HT-29 (cell line): Measurements from ENCODE around the gene UGT1A7. TPM values are rescaled to one million over a fixed set of nuclear protein-coding genes. Genes with fewer than 3 reads are reported as not detected.
"Not testable (repeated sequence)": the region's sequence is repeated elsewhere in the genome, so short reads cannot be mapped to it uniquely, and the experiment has no call there.

Experiments
- DNase-seq: peaks from one replicate; pipeline ENCODE4 v3.0.0-alpha.2; 2015; ENCODE audit warnings: low spot score
- total RNA-seq: library from RNA; depleted of rRNA; stranded (reverse); fragments of >200 nt; shearing (Covaris generic); gene quantifications from 2 replicates; pipeline ENCODE4 v1.2.3, GENCODE V29; 2014

Gene UGT1A7
- total RNA-seq, 1 experiment from 2014 or later, result 5.0 TPM

- no peak for DNase-seq
Observed at GRCh38 chr2:233680361-233681045, 1.2 kb upstream of the UGT1A7 start.

DNA sequence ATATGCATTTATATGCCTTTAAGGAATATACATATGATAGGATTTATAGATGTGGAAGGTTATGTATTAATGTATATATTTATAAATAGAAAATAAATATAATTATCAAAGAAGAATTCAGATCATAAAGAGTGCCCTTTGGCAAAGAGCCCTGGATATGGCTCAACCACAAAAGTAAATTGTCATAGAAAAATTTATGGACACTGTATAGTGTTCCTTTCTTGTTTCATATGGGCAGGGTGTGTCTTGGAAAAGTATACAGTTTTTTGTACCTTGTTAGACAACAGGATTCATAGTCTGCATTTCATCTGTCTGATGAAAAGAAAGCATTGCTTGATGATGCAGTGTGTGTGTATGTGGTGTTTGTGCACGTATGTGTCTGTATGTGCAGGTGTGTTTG is 2.9 kb downstream of the UGT1A7 start:
- DNase-seq, result no peak

DNA sequence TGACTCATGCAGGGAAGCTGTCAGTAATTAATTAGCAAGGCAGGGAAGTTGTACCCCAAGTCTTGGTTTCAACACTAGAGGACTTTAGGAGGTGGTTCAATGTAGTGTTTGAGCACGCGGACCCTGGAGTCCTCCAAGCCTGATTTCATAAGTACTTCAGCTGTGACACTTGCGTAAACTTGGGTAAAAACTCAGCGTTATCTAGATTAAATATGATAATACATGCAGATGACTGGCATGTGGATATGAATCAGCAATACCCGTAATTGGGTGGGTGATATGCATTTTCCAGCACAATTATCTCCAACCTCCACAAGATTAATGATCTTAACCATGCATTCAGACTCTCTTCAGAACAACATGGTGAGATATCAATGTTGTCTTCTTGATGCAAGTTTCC is 5.2 kb downstream of the UGT1A7 start:
- no peak for DNase-seq

DNA sequence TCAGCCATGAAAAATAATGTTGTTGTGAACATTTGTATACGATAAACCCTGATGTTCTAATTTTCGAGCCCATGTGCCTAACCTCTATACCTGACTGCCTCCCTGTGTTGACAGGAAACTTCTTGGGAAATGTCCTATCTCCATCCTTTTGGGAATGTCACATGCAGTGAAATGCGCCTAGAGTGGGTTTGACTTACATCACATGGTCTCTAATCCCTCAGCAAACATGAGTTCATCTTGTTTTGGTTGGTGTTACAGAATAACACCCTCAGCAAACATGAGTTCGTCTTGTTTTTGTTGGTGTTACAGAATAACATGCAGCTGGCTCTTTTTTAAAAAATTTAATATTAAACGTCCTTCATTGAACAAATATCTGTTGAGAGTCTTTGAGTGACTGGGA is 6.6 kb downstream of the UGT1A7 start:
- no peak for DNase-seq

DNA sequence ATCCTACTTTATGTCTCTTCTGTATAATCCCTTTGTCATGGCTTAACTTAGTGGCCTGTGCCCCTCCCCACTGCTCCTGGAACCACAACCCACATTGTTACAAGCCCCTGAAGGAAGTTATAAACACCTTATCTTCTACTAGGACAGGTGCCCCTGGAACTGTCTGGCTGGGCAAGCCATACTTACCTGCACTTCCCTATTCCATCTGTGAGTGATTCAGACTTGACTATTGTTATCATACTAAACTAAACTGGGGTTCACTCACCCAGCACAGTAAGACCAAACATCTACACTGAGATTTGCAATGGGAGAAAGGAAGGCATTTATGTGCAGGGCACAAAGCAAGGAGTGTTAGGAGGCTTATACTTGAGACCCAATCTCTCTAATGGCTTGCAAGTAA is 7.3 kb downstream of the UGT1A7 start:
- DNase-seq, result peak; percentile 59

GRCh38 chr2:233689501-233689900 is 7.8 kb downstream of the UGT1A7 start:
- DNase-seq, result no peak

DNA sequence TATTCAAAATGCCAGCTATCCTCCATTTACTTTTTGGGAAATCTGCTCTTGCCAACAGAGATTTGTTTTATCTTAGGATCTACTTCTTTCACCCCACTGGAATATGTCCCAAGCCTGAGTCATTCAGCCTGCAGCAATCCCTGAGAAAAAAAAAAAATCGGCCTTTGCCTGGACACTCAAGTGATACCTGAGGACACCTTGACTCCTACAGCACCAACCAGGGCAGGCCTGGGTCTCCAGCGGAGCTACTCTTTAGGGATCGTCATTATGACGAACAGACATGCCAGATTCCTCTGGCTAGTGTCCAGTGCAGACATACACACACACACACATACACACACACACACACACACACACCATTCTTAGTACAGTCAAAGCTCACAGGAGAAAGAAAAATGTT is 8.7 kb downstream of the UGT1A7 start:
- DNase-seq, result peak; percentile 58

DNA sequence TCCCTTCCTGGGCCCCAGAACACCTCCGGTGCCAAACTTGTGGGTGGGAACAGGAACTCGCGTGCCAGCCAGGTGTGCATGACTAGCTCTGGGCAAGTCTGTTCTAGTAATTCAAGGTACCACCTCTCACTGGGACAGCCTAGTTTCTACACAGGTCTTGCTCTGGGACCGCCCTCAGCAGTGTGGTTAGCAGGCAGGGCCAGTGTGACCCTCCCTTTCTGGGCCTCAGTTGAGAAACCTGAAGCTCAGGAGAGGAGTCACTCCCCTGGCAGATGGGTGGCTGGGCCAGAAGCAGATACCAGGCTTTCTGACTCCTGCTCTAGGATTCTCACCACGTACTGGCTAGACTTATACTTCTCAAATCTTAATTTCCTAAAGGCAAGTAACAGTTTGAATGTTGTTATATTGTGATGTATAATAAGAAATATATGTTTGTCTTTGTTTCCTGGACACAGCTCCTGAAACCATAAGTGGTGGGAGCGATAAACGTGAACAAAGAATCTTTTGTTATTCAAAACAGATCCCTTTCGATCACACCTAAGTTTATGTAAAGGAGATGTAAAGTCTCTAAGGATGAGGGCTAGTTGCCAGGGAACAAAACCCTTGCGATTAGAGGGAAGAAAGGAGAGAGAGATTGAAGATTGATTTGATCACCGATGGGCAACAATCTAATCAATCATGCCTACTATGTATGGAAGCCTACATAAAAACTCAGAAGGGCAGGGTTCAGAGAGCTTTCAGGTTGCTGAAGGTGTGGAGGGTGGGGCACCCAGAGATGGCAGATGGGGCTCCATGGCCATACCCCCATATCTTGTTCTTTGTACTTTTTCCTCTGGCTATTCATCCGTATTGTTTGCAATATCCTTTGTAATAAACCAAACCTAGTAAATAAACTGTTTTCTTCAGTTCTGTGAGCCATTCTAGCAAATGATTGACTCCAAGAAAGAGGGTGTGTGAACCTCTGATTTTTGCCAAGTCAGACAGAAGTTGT is 10.0 kb downstream of the UGT1A7 start:
- DNase-seq, result peak; percentile 89

GRCh38 chr2:233692648-233693047 is 10.9 kb downstream of the UGT1A7 start, which contains the start of gene UGT1A6:
UGT1A6 (plus strand) TSS chr2:233692890; CDS start chr2:233693005, 115 bp downstream.
- peak; percentile 51 for DNase-seq

DNA sequence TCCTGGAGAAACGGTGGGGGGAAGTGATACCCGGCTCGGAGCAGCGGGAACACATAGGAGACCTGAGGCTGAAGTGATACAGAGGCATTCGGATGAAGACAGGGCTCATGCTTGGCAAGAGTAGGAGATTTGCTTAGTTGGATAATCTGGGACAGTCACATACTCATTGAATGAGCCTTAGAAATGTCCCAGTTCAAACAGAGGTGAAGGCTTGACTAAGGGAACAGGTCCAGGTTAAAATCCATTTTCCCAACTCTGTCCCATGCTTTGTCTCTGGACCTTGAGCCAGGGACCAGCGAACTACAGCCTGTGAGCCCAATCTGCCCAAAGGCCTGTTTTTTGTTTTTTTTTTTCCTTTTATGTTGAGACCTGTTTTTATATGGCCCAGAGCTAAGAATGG is 12.3 kb downstream of the UGT1A7 start:
- no peak for DNase-seq

DNA sequence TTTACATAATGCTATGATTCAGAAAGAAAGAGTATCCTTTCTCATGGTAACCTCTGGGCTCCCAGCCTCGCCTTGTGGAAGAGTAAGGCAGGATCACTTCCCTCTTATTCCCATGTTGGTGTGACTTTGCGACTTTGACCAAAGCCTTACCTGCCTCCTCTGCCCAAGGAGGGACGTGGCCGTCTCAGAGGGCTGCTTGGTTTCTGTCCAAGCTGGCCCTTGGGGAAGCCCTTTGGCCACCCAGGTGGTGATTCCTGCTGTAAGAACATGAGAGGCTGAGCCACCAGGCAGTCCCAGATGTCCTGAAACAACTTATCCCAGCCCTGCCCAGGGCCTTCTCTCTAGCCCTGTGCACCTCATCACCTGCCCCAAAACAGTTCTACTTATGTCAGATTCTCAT is 17.0 kb downstream of the UGT1A7 start:
- DNase-seq, result no peak

- DNase-seq, result no peak
Observed at GRCh38 chr2:233699424-233700027, 17.8 kb downstream of the UGT1A7 start.

GRCh38 chr2:233700028-233700635 is 18.4 kb downstream of the UGT1A7 start:
- peak; percentile 75 for DNase-seq

- DNase-seq, result not testable (repeated sequence)
Observed at GRCh38 chr2:233700842-233701241, 19.1 kb downstream of the UGT1A7 start.

DNA sequence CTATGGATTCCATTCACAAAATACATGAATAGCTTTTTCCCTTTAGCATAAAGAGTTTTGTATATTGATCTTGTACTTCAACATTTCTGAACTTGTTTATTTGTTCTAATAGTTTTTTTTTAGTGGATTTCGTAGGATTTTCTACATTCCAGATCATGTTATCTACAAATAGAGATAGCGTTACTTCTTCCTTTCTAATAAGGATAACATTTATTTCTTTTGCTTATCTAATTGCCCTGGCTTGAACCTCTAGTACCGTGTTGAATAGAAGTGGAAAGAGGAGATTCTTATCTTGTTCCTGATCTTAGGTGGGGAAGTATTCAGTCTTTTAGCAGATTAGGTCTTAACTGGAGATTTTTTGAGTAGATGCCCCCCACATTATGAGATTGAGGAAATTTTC is 20.5 kb downstream of the UGT1A7 start:
- DNase-seq, result no peak

DNA sequence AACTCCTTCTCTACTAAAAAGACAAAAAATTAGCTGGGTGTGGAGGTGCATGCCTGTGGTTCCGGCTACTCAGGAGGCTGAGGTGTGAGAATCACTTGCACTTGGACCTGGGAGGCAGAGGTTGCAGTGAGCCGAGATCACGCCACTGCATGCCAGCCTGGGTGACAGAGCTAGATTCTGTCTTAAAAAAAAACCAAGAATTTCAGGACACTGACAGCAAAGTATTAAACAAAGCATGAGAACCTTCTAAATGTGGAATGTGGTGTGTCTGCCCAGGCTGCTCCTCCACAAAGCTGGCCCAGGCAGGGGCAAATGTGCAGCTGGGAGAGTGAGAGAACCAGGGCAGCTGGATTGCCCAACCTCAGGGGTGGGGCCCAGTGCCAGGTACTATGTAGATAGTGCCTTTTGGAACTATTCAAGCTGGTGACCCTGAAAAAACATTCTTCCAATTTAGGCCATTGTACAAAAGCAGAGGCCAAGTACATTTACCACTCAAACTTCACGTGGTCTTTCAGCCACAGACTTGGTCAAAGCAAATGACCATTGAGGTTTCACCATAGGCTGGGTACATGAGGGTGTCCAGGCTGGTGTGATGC is 24.3 kb downstream of the UGT1A7 start:
- no peak for DNase-seq

DNA sequence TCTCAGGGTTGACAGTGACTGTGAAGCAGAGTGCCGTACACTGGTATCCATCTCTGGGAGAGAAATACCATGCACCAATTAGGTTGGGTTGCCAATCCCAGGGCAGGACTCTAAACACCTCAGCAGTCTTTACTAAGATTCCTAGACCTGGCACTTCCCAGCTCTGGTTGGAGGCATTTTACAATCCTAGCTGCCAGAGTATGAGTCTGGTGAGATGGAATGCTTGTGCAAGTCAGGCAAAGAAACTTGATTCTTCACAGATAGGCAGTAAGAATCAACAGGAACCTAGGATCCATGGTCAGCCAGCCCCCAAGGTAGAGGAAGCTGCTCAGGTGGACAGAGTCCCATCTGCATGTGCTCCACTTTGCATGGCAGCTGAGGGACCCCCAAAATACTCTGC is 25.0 kb downstream of the UGT1A7 start:
- DNase-seq, result no peak

DNA sequence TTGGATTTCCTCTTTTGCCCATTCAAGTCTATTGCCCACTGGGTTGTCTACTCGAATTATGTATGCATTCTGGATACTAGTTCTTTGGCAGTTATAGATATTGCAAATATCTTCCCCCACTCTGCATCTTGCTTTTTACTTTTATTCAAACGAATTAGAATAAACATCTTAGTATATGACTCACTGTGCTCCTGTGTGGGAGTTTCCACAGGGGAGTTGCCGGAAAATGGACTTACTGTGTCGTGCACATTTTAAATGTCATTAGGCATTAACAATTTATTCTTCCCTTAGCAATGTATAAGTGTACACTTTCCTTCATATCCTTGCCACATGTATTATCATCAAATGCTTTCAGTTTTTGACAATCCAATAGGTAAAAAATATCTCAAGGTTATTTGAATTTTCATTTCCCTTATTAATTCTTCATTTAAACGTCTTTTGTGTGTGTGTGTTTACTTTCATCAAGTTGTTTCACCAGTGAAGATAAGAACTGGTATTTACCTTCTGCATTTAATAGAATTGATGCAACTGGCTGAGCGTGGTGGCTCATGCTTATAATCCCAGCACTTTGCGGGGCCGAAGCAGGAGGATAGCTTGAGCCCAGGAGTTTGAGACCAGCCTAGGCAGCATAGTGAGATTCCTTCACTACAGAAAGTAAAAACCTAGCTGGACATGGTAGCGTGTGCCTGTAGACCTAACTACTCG is 26.4 kb downstream of the UGT1A7 start:
- no peak for DNase-seq

- no peak for DNase-seq
Observed at GRCh38 chr2:233708942-233709341, 27.2 kb downstream of the UGT1A7 start.

DNA sequence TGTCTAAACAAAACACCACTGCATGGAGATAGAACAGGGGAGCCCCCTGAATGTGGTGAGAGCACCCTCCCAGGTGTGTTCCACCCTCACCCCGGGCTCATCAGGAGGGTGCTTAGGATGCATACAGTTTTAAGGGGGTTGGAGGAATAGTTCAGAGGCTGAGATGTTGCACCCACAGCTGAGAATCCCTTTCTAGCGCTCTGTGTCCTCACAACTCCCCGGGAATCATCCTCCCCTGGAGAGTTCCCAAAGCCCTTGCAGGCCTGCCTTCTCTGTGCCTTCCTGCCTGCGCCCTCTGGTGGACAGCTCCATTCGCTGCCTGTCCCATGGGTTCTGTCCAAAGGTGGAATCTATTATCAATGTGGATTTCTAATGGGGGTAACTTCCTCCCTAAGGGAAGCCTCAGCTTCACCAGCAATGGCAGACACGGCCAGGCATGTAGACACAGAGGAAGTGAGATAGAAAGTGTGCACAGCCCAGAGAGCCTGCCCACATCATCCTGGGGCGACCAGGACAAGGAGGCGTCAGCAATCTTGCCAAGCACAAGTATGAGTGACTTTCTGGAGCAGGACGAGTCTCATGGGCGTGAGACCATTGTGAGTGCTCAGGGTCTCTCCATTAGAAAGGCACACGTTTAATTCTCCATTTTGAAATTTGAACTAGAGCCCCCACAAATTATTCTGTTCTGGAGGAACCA is 29.8 kb downstream of the UGT1A7 start:
- DNase-seq, result peak; percentile 92
